Adrenal gland (tissue), 5 donors: ENCODE results near the gene ZNF726.
"Not testable (repeated sequence)": the region's sequence is repeated elsewhere in the genome, so short reads cannot be mapped to it uniquely, and the experiment has no call there.

Source experiments
- POLR2A ChIP-seq, 2 donors: fragments of 450-650 bp; IDR thresholded peaks; one replicate each; pipeline ENCODE4 v1.6.1; 2017; ENCODE audit warnings: antibody characterized with exemption in 2 of 2, mild to moderate bottlenecking in 2 of 2, moderate library complexity in 1 of 2
- TF ChIP-seq, protein P1 (sequence below), 6 experiments: fragments of 450-650 bp in 4 of 6; fragments of 200-600 bp in 2 of 6; sonication (generic) in 1 of 6; IDR thresholded peaks; 1 replicate in 5 of 6; 2 replicates in 1 of 6; pipeline versions ENCODE4 v1.5.1 to v1.8.0; 2016 to 2021; ENCODE audit warnings: antibody characterized with exemption in 6 of 6, mild to moderate bottlenecking in 2 of 6, moderate library complexity in 1 of 6
- donor health status: DM: no; HTN: no; CAD: no.

DNA sequence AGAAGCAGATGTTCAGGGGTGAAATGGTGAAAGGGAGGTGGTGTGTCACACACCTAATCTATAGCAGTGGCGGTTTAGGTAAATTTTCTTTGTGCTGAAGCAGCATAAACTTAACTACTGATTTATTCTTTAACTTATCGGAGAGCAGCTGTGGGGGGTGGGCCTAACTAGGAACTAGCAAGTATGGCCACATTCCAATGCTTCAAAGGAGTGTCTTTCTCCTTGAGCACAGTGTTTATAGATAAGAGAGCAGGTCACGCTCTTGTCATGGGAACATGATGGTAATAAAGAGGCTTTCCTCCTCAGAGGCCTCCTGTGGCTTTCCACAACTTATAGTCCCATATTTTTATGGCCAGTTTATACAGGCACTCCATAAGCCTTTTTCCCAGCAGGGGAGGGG is 37.9 kb upstream of the ZNF726 start:
- not testable (repeated sequence) for TF ChIP-seq POLR2A (IDR thresholded peaks at IDR 0.05)
- TF ChIP-seq, protein P1, sequence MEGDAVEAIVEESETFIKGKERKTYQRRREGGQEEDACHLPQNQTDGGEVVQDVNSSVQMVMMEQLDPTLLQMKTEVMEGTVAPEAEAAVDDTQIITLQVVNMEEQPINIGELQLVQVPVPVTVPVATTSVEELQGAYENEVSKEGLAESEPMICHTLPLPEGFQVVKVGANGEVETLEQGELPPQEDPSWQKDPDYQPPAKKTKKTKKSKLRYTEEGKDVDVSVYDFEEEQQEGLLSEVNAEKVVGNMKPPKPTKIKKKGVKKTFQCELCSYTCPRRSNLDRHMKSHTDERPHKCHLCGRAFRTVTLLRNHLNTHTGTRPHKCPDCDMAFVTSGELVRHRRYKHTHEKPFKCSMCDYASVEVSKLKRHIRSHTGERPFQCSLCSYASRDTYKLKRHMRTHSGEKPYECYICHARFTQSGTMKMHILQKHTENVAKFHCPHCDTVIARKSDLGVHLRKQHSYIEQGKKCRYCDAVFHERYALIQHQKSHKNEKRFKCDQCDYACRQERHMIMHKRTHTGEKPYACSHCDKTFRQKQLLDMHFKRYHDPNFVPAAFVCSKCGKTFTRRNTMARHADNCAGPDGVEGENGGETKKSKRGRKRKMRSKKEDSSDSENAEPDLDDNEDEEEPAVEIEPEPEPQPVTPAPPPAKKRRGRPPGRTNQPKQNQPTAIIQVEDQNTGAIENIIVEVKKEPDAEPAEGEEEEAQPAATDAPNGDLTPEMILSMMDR (IDR thresholded peaks at IDR 0.05), result not testable (repeated sequence)
